Endothelial cell of umbilical vein (primary cell): Measurements from ENCODE around the gene SLC19A1. TPM values are rescaled to one million over a fixed set of nuclear protein-coding genes. Genes with fewer than 3 reads are reported as not detected.

Experiments
- BruUV-seq: library from RNA; stranded (reverse); fragments of 400-500 nt; replicated peaks from 2 replicates; lab custom pipeline; 2021; lab: Mats Ljungman, UMichigan
- CTCF ChIA-PET: fragments of 300-600, 350-600 bp; sonication (Branson Sonifier 250); formaldehyde crosslinking; loops from one replicate; lab custom pipeline; 2021; ENCODE audit warnings: antibody characterized with exemption, inconsistent platforms; lab: Charles Lee
- POLR2A ChIA-PET: fragments of 300-600, 350-600 bp; sonication (Branson Sonifier 250); formaldehyde crosslinking; loops from one replicate; lab custom pipeline; 2021; ENCODE audit warnings: antibody characterized with exemption, inconsistent platforms; lab: Charles Lee
- DNase-seq: peaks from one replicate; pipeline ENCODE4 v3.0.0-alpha.2; 2011; ENCODE audit warnings: low read depth, low spot score
- FAIRE-seq: peaks from 2 replicates; lab custom pipeline; 2011; peaks lifted over from hg19 to GRCh38; lab: Jason Lieb, UNC
- H2AFZ ChIP-seq: 2 replicates; pipeline ENCODE4 v1.6.0; 2012; ENCODE audit warnings: low read depth, low read length, control low read depth, inconsistent platforms
- H3K27ac ChIP-seq: 2 replicates; pipeline ENCODE4 v1.5.1; 2011; ENCODE audit warnings: low read depth, mild to moderate bottlenecking, control low read depth, low read length, moderate library complexity; ENCODE audit not compliant: insufficient read depth
- H3K27me3 ChIP-seq, 2 experiments: 2 replicates each; pipeline versions ENCODE4 v1.6.0 to v1.6.1; 2011; ENCODE audit warnings: low read length in 2 of 2, mixed read lengths in 1 of 2; ENCODE audit not compliant: control insufficient read depth in 2 of 2, insufficient read depth in 2 of 2
- H3K36me3 ChIP-seq, 2 experiments: 2 replicates in 1 of 2; 3 replicates in 1 of 2; pipeline ENCODE4 v1.5.1; 2011; ENCODE audit warnings: low read length in 2 of 2, mild to moderate bottlenecking in 1 of 2, moderate library complexity in 1 of 2; ENCODE audit not compliant: control insufficient read depth in 2 of 2, insufficient read depth in 2 of 2; ENCODE audit errors: extremely low read depth in 1 of 2
- H3K4me1 ChIP-seq: 3 replicates; pipeline ENCODE4 v1.5.1; 2011; ENCODE audit warnings: mild to moderate bottlenecking, low read length; ENCODE audit not compliant: control insufficient read depth, insufficient read depth; ENCODE audit errors: extremely low read depth
- H3K4me2 ChIP-seq: 2 replicates; pipeline ENCODE4 v1.6.1; 2011; ENCODE audit warnings: low read length, control low read depth, mixed read lengths; ENCODE audit not compliant: insufficient read depth
- H3K4me3 ChIP-seq, 3 experiments: fragments of 200-600 bp in 1 of 3; sonication (generic), shearing (Covaris generic) in 1 of 3; replicated peaks in 1 of 3; 2 replicates each; pipeline ENCODE4 v1.5.1; 2011 to 2016; ENCODE audit warnings: control low read depth in 3 of 3, low read length in 3 of 3, mild to moderate bottlenecking in 2 of 3, inconsistent platforms in 1 of 3, low read depth in 1 of 3, moderate library complexity in 1 of 3; ENCODE audit not compliant: insufficient read depth in 1 of 3
- H3K79me2 ChIP-seq: 2 replicates; pipeline ENCODE4 v1.6.0; 2012; ENCODE audit warnings: low read length, inconsistent platforms; ENCODE audit not compliant: control insufficient read depth, insufficient read depth
- H3K9ac ChIP-seq: replicated peaks from 2 replicates; pipeline ENCODE3; 2011; ENCODE audit warnings: low read length, control low read depth; ENCODE audit not compliant: insufficient read depth; ENCODE audit errors: extremely low read depth
- H3K9me1 ChIP-seq: replicated peaks from 3 replicates; pipeline ENCODE4 v1.6.0; 2011; ENCODE audit warnings: mild to moderate bottlenecking, low read length; ENCODE audit not compliant: control insufficient read depth, insufficient read depth; ENCODE audit errors: extremely low read depth
- H3K9me3 ChIP-seq: replicated peaks from 2 replicates; pipeline ENCODE4 v1.5.1; 2012; ENCODE audit warnings: low read length, inconsistent platforms; ENCODE audit not compliant: control insufficient read depth, insufficient read depth
- H4K20me1 ChIP-seq: replicated peaks from 2 replicates; pipeline ENCODE3; 2011; ENCODE audit warnings: mild to moderate bottlenecking, low read length; ENCODE audit not compliant: control insufficient read depth, insufficient read depth; ENCODE audit errors: extremely low read depth
- CTCF ChIP-seq, 2 donors: IDR thresholded peaks; 1 replicate in 1 of 2; 2 replicates in 1 of 2; pipeline ENCODE4 v1.5.1; 2011; ENCODE audit warnings: low read length in 2 of 2, mild to moderate bottlenecking in 2 of 2, moderate library complexity in 2 of 2, control low read depth in 1 of 2, inconsistent platforms in 1 of 2, low read depth in 1 of 2; ENCODE audit not compliant: insufficient read depth in 1 of 2; ENCODE audit errors: extremely low read depth in 1 of 2
- EZH2 ChIP-seq: IDR thresholded peaks from 2 replicates; pipeline ENCODE4 v1.6.1; 2012; ENCODE audit warnings: borderline replicate concordance, low read depth, mild to moderate bottlenecking, moderate library complexity, low read length, inconsistent platforms; ENCODE audit not compliant: severe bottlenecking
- FOS ChIP-seq: IDR thresholded peaks from 2 replicates; pipeline ENCODE4 v1.6.1; 2011; ENCODE audit warnings: mild to moderate bottlenecking, low read length, moderate library complexity, borderline replicate concordance; ENCODE audit not compliant: insufficient read depth
- GATA2 ChIP-seq: IDR thresholded peaks from 2 replicates; pipeline ENCODE4 v1.7.0; 2011; ENCODE audit warnings: low read depth, mild to moderate bottlenecking, moderate library complexity, mixed read lengths, low read length; ENCODE audit not compliant: insufficient read length, insufficient read depth
- JUN ChIP-seq: IDR thresholded peaks from 2 replicates; pipeline ENCODE4 v1.6.1; 2011; ENCODE audit warnings: borderline replicate concordance, low read depth; ENCODE audit not compliant: insufficient read length, insufficient read depth
- MAX ChIP-seq: IDR thresholded peaks from 2 replicates; pipeline ENCODE4 v1.6.1; 2011; ENCODE audit not compliant: insufficient read depth, insufficient read length
- MYC ChIP-seq: IDR thresholded peaks from one replicate; pipeline ENCODE4 v1.6.1; 2011; ENCODE audit warnings: mild to moderate bottlenecking, low read depth, low read length
- POLR2A ChIP-seq: IDR thresholded peaks from 2 replicates; pipeline ENCODE4 v1.6.1; 2012; ENCODE audit warnings: low read depth, mild to moderate bottlenecking, control low read depth, low read length
- POLR2AphosphoS5 ChIP-seq: IDR thresholded peaks from 2 replicates; pipeline ENCODE4 v1.6.1; 2012; ENCODE audit warnings: low read depth, mild to moderate bottlenecking, control low read depth, low read length, moderate library complexity; ENCODE audit not compliant: insufficient read depth
- dilution Hi-C: fragments of 300-500 bp; cut with MboI; formaldehyde crosslinking; loops from one replicate; pipeline ENCODE4 v1.15.0; 2019; ENCODE audit warnings: low sequenced_read_pairs; ENCODE audit not compliant: extremely low pct_ligation_motif_present
- intact Hi-C: fragments of 100-400 bp; cut with micrococcal nuclease; formaldehyde crosslinking; loops from one replicate; pipeline ENCODE4 v1.10.0; 2022
- polyA plus RNA-seq, 4 experiments: library from polyadenylated mRNA; depleted of rRNA in 3 of 4; stranded (reverse) in 3 of 4; unstranded in 1 of 4; fragments of >200 nt; gene quantifications; 2 replicates each; pipeline versions ENCODE4 v1.2.1 to v1.2.3, GENCODE V29; 2011 to 2012; ENCODE audit warnings: missing spikeins in 1 of 4
- total RNA-seq: library from RNA; stranded (reverse); gene quantifications from 2 replicates; pipeline ENCODE4 v1.2.3, GENCODE V29; 2021

The SLC19A1 gene
- total and polyA plus RNA-seq, 2 donors (not counting 3 experiments of a cell fraction or from before 2014, with no cell fraction given) = 36.3 to 54.6 TPM

- Histone ChIP-seq H3K4me3 (no peak overlapping the region), H3K9me1 (no peaks in the 10 kb centered on the region), H3K9ac (no peak overlapping the region), H2AFZ (no peak overlapping the region), H3K4me1 (no peaks in the 10 kb centered on the region), H3K36me3 (peaks cover 3 to 45% of the 10 kb centered on the region in 2 experiments), H4K20me1 (no peaks in the 10 kb centered on the region), H3K4me2 (no peak overlapping the region), H3K9me3 (no peaks in the 10 kb centered on the region), H3K79me2 (no peaks in the 10 kb centered on the region), H3K27ac (no peak overlapping the region), H3K27me3 (no peaks in the 10 kb centered on the region)
- ChIA-PET POLR2A (no interaction called here), CTCF (no interaction called here)
- BruUV-seq = no TSS peak
- FAIRE-seq = no peak
- TF ChIP-seq POLR2A (no peak), GATA2 (no peak), EZH2 (no peak), JUN (no peak), FOS (no peak), POLR2AphosphoS5 (no peak), CTCF (IDR thresholded peaks at IDR 0.05; ENCODE audit: extremely low read depth in 1 of 2, insufficient read depth in 1 of 2, low read depth in 1 of 2, low read length in 2 of 2) (no peak), MYC (no peak), MAX (no peak)
- intact Hi-C loops = no loop called here
- DNase-seq = no peak
- dilution Hi-C loops = no loop called here
These were observed 57.9 kb downstream of the SLC19A1 start for GRCh38 chr21:45484318-45484717.
